Activated CD8-positive, alpha-beta T cell treated with anti-CD3 and anti-CD28 coated beads for 36 hours (primary cell): ENCODE data around the gene CLTB. TPM values are rescaled to one million over a fixed set of nuclear protein-coding genes. Genes with fewer than 3 reads are reported as not detected.
A peak's percentile ranks its signal among the peaks of the same experiment; 100 is the strongest.

Experiments
- ATAC-seq: fragments of 200-7000 bp; cut with Tn5 transposase; one replicate; pipeline ENCODE4 v1.10.0; 2021; ENCODE audit warnings: mild to moderate bottlenecking, moderate library complexity
- CTCF ChIA-PET: fragments of 350-600 bp; sonication (Branson Sonifier 250); formaldehyde crosslinking; loops from one replicate; lab custom pipeline; 2021; ENCODE audit warnings: antibody characterized with exemption; lab: Charles Lee
- POLR2A ChIA-PET: fragments of 350-600 bp; sonication (Branson Sonifier 250); formaldehyde crosslinking; loops from one replicate; lab custom pipeline; 2021; ENCODE audit warnings: antibody characterized with exemption; lab: Charles Lee
- DNase-seq: peaks from one replicate; pipeline ENCODE4 v3.0.0-alpha.2; 2020
- H3K27ac Mint-ChIP-seq: one replicate; pipeline ENCODE4 v1.8.0; 2021; ENCODE audit warnings: mild to moderate bottlenecking, mixed read lengths
- H3K27me3 Mint-ChIP-seq: one replicate; pipeline ENCODE4 v1.8.0; 2021; ENCODE audit warnings: mixed read lengths
- H3K36me3 Mint-ChIP-seq: one replicate; pipeline ENCODE4 v1.8.0; 2021; ENCODE audit warnings: low read depth, mixed read lengths
- H3K4me1 Mint-ChIP-seq: one replicate; pipeline ENCODE4 v1.8.0; 2021; ENCODE audit warnings: low read depth, mixed read lengths
- H3K4me3 Mint-ChIP-seq: one replicate; pipeline ENCODE4 v1.8.0; 2021; ENCODE audit warnings: mild to moderate bottlenecking, moderate library complexity, mixed read lengths
- H3K9me3 Mint-ChIP-seq: one replicate; pipeline ENCODE4 v1.8.0; 2021; ENCODE audit warnings: mixed read lengths
- CTCF ChIP-seq: fragments of 200-600 bp; IDR thresholded peaks from one replicate; pipeline ENCODE4 v1.8.0; 2022; ENCODE audit warnings: antibody characterized with exemption, mild to moderate bottlenecking
- intact Hi-C: fragments of 100-400 bp; cut with micrococcal nuclease; formaldehyde crosslinking; loops from one replicate; pipeline ENCODE4 v1.10.0; 2022
- total RNA-seq, 2 experiments: library from RNA; stranded (reverse); gene quantifications; one replicate each; pipeline ENCODE4 v1.2.3, GENCODE V29; 2021

The CLTB gene
- total RNA-seq, 2 experiments from 2014 or later, result 48.2 to 48.6 TPM

- DNase-seq (no peak), ATAC-seq (no peak)
Measured at GRCh38 chr5:176386491-176386890, 29.8 kb downstream of the CLTB start.

GRCh38 chr5:176384991-176385390, 31.3 kb downstream of the CLTB start:
- Mint-ChIP-seq H3K27me3 (no peaks in the 10 kb centered on the region), H3K4me3 (no peak overlapping the region), H3K36me3 (peaks cover 68% of the 10 kb centered on the region), H3K27ac (no peak overlapping the region), H3K4me1 (peaks cover 29% of the 10 kb centered on the region), H3K9me3 (no peaks in the 10 kb centered on the region)
- intact Hi-C loops, result no loop called here
- TF ChIP-seq CTCF, result no peak
- DNase-seq (no peak), ATAC-seq (no peak)
- ChIA-PET POLR2A (interaction anchor here (1.0 to 3.6 kb wide), 5 partner anchors 8 to 151 kb away, joined by 4 to 13 read pairs (median 7); partner anchors contain the start of gene KIAA1191), CTCF (no interaction called here)

More at GRCh38 chr5:176386491-176386890, 29.8 kb downstream of the CLTB start:
- ChIA-PET POLR2A (interaction anchor here (1.2 to 2.9 kb wide), 6 partner anchors 9 to 149 kb away, joined by 3 to 9 read pairs (median 6); no protein-coding TSS in a partner anchor), CTCF (interaction anchor here (1.3 to 2.2 kb wide), 2 partner anchors 30 to 61 kb away, joined by 4 to 5 read pairs; partner anchors contain the start of gene CLTB)
- intact Hi-C loops, result no loop called here
- Mint-ChIP-seq H3K27ac (peak overlapping the region; percentile 99), H3K27me3 (no peaks in the 10 kb centered on the region), H3K4me1 (peaks cover 29% of the 10 kb centered on the region), H3K36me3 (peaks cover 72% of the 10 kb centered on the region), H3K4me3 (peak overlapping the region; percentile 98), H3K9me3 (no peaks in the 10 kb centered on the region)
- no peak for TF ChIP-seq CTCF

DNA sequence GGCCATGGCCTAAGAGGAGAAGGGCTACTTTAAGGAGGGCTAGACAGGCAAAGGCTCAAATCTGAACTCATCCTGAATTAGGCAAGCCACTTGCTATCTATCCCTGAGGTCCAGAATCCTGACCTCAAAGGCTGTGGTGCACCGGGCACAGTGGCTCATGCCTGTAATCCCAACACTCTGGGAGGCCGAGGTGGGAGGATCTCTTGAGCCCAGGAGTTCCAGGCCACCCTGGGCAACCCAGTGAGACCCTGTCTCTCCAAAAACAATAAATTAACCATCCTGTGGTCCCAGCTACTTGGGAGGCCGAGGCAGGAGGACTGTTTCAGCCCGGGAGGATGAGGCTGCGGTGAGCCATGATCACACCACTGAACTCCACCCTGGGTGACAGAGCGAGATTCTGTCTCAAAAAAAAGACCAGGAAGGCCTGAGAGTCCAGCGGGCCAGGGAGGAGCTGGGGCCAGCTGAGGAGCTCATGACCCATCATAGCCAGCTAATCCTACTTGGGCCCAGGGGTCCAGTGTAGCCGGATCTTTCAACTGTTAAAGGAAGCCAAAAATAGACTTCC, 31.9 kb downstream of the CLTB start:
- intact Hi-C loops, result no loop called here
- CTCF ChIA-PET, result no interaction called here
- H3K36me3 Mint-ChIP-seq, result peaks cover 71% of the 10 kb centered on the region

GRCh38 chr5:176383961-176384360, 32.4 kb downstream of the CLTB start:
- intact Hi-C loops, result no loop called here
- POLR2A ChIA-PET, result interaction anchor here (1.4 to 3.6 kb wide), 4 partner anchors 12 to 152 kb away, joined by 4 to 14 read pairs (median 11); no protein-coding TSS in a partner anchor
- CTCF ChIA-PET, result no interaction called here
- DNase-seq, result no peak
- Mint-ChIP-seq H3K27ac (no peak overlapping the region), H3K27me3 (no peaks in the 10 kb centered on the region), H3K36me3 (peaks cover 72% of the 10 kb centered on the region), H3K9me3 (no peaks in the 10 kb centered on the region), H3K4me1 (peaks cover 25% of the 10 kb centered on the region), H3K4me3 (no peak overlapping the region)
- no peak for TF ChIP-seq CTCF
- no peak for ATAC-seq

More for the DNA sequence above, 31.9 kb downstream of the CLTB start:
- Mint-ChIP-seq H3K27me3 (no peaks in the 10 kb centered on the region), H3K27ac (no peak overlapping the region), H3K9me3 (no peaks in the 10 kb centered on the region), H3K4me1 (peaks cover 26% of the 10 kb centered on the region), H3K4me3 (no peak overlapping the region)
- no peak for ATAC-seq
- POLR2A ChIA-PET, result interaction anchor here (1.0 to 3.6 kb wide), 5 partner anchors 12 to 151 kb away, joined by 4 to 14 read pairs (median 9); partner anchors contain the start of gene KIAA1191
- DNase-seq, result no peak
- TF ChIP-seq CTCF, result no peak

GRCh38 chr5:176383248-176383905, 33.0 kb downstream of the CLTB start:
- H3K27me3 Mint-ChIP-seq, result no peaks in the 10 kb centered on the region
- no peaks in the 10 kb centered on the region for H3K9me3 Mint-ChIP-seq
- ChIA-PET POLR2A (interaction anchor here (1.4 to 3.6 kb wide), 3 partner anchors 11 to 23 kb away, joined by 4 to 14 read pairs (median 13); no protein-coding TSS in a partner anchor), CTCF (no interaction called here)
- H3K4me3 Mint-ChIP-seq, result no peak overlapping the region
- no peak for DNase-seq
- no peak overlapping the region for H3K27ac Mint-ChIP-seq
- intact Hi-C loops, result no loop called here
- H3K36me3 Mint-ChIP-seq, result peaks cover 73% of the 10 kb centered on the region
- ATAC-seq, result no peak
- H3K4me1 Mint-ChIP-seq, result peaks cover 25% of the 10 kb centered on the region
- TF ChIP-seq CTCF, result no peak
